A673 (cell line): ENCODE data around the gene EID3. TPM values are rescaled to one million over a fixed set of nuclear protein-coding genes. Genes with fewer than 3 reads are reported as not detected.

Source experiments
- BruUV-seq: library from RNA; stranded (reverse); fragments of 400-500 nt; replicated peaks from 2 replicates; lab custom pipeline; 2021; lab: Mats Ljungman, UMichigan
- CTCF ChIA-PET: fragments of 300-600 bp; sonication (Branson Sonifier 250); formaldehyde crosslinking; loops from one replicate; lab custom pipeline; 2022; ENCODE audit warnings: antibody characterized with exemption; lab: Charles Lee
- POLR2A ChIA-PET: fragments of 300-600 bp; sonication (Branson Sonifier 250); formaldehyde crosslinking; loops from one replicate; lab custom pipeline; 2022; ENCODE audit warnings: antibody characterized with exemption; ENCODE audit not compliant: low non-redundant PET; lab: Charles Lee
- DNase-seq: peaks from one replicate; pipeline ENCODE4 v3.0.0-alpha.2; 2015; ENCODE audit warnings: low spot score
- H3K27ac ChIP-seq: fragments of 200-600 bp; sonication (generic); 2 replicates; pipeline ENCODE4 v1.5.1; 2016; ENCODE audit warnings: mixed run types, low read depth, mild to moderate bottlenecking, mixed read lengths, antibody characterized with exemption, low read length; ENCODE audit not compliant: poor library complexity, severe bottlenecking
- H3K27me3 ChIP-seq: fragments of 200-600 bp; sonication (generic); replicated peaks from 2 replicates; pipeline ENCODE4 v1.6.1; 2017; ENCODE audit warnings: mixed run types, low read depth, mild to moderate bottlenecking, mixed read lengths, antibody characterized with exemption, low read length; ENCODE audit not compliant: insufficient read depth, poor library complexity
- H3K36me3 ChIP-seq: fragments of 200-600 bp; sonication (generic); 2 replicates; pipeline ENCODE4 v1.6.1; 2016; ENCODE audit warnings: mixed run types, mild to moderate bottlenecking, mixed read lengths, antibody characterized with exemption, low read length; ENCODE audit not compliant: insufficient read depth, poor library complexity, severe bottlenecking
- H3K4me1 ChIP-seq: fragments of 200-600 bp; sonication (generic); 2 replicates; pipeline ENCODE4 v1.6.1; 2017; ENCODE audit warnings: mixed run types, mild to moderate bottlenecking, mixed read lengths, antibody characterized with exemption, low read length; ENCODE audit not compliant: insufficient read depth, poor library complexity, severe bottlenecking
- H3K4me3 ChIP-seq: fragments of 200-600 bp; sonication (generic); 2 replicates; pipeline ENCODE4 v1.5.1; 2016; ENCODE audit warnings: low read depth, mixed run types, mild to moderate bottlenecking, mixed read lengths, low read length; ENCODE audit not compliant: poor library complexity, severe bottlenecking
- H3K9me3 ChIP-seq: fragments of 200-600 bp; sonication (generic); 2 replicates; pipeline ENCODE4 v1.6.1; 2016; ENCODE audit warnings: mixed run types, low read depth, mild to moderate bottlenecking, mixed read lengths, antibody characterized with exemption, low read length; ENCODE audit not compliant: poor library complexity, severe bottlenecking
- CTCF ChIP-seq: fragments of 300-800, 200-600 bp; sonication (generic); conservative IDR thresholded peaks from 2 replicates; pipeline ENCODE4 v1.5.1; 2017; ENCODE audit warnings: low read depth, mild to moderate bottlenecking, antibody characterized with exemption, low read length, moderate library complexity, mixed read lengths
- EZH2 ChIP-seq: fragments of 200-600 bp; sonication (generic); IDR thresholded peaks from 2 replicates; pipeline ENCODE4 v1.6.1; 2017; ENCODE audit warnings: borderline replicate concordance, low read depth, mild to moderate bottlenecking, mixed read lengths, antibody characterized with exemption, low read length; ENCODE audit not compliant: poor library complexity, severe bottlenecking
- intact Hi-C: fragments of 100-400 bp; cut with micrococcal nuclease; formaldehyde crosslinking; loops from one replicate; pipeline ENCODE4 v1.10.0; 2022; ENCODE audit not compliant: unreplicated experiment
- total RNA-seq: library from RNA; stranded (reverse); gene quantifications from 2 replicates; pipeline ENCODE4 v1.2.3, GENCODE V29; 2021

The EID3 gene
- total RNA-seq, 1 experiment from 2014 or later = 5.4 TPM

GRCh38 chr12:104348283-104348993 is 44.9 kb downstream of the EID3 start:
- no peak overlapping the region for H3K4me3 ChIP-seq
- no TSS peak for BruUV-seq
- intact Hi-C loops = no loop called here
- H3K4me1 ChIP-seq = no peaks in the 10 kb centered on the region
- ChIA-PET POLR2A (no interaction called here), CTCF (no interaction called here)
- no peak overlapping the region for H3K27ac ChIP-seq
- H3K9me3 ChIP-seq = no peaks in the 10 kb centered on the region
- H3K27me3 ChIP-seq = no peaks in the 10 kb centered on the region
- no peak for TF ChIP-seq EZH2
- no peak for TF ChIP-seq CTCF
- DNase-seq = no peak
- peaks cover 73% of the 10 kb centered on the region for H3K36me3 ChIP-seq

- intact Hi-C loops = no loop called here
- ChIA-PET CTCF (no interaction called here), POLR2A (no interaction called here)
- TF ChIP-seq EZH2 = no peak
- no peak for TF ChIP-seq CTCF
- Histone ChIP-seq H3K4me3 (no peak overlapping the region), H3K4me1 (no peaks in the 10 kb centered on the region), H3K36me3 (peaks cover 72% of the 10 kb centered on the region), H3K27me3 (no peaks in the 10 kb centered on the region), H3K9me3 (no peaks in the 10 kb centered on the region), H3K27ac (no peak overlapping the region)
- no peak for DNase-seq
- BruUV-seq = no TSS peak
Measured at GRCh38 chr12:104348994-104349494, 45.5 kb downstream of the EID3 start.

- DNase-seq = no peak
- no peak overlapping the region for H3K4me3 ChIP-seq
- intact Hi-C loops = no loop called here
- peaks cover 63% of the 10 kb centered on the region for H3K36me3 ChIP-seq
- TF ChIP-seq EZH2 (no peak), CTCF (no peak)
- no TSS peak for BruUV-seq
- H3K27ac ChIP-seq = no peak overlapping the region
- no peaks in the 10 kb centered on the region for H3K27me3 ChIP-seq
- POLR2A ChIA-PET = no interaction called here
- CTCF ChIA-PET = no interaction called here
- no peaks in the 10 kb centered on the region for H3K4me1 ChIP-seq
- no peaks in the 10 kb centered on the region for H3K9me3 ChIP-seq
Measured at GRCh38 chr12:104350211-104351056, 46.9 kb downstream of the EID3 start.
